ENCODE measurements around the gene CDK18. TPM values are rescaled to one million over a fixed set of nuclear protein-coding genes. Genes with fewer than 3 reads are reported as not detected.

The CDK18 gene
- total RNA-seq, 1 donor from 2014 or later: 3.0 TPM

- TF ChIP-seq, protein P1, sequence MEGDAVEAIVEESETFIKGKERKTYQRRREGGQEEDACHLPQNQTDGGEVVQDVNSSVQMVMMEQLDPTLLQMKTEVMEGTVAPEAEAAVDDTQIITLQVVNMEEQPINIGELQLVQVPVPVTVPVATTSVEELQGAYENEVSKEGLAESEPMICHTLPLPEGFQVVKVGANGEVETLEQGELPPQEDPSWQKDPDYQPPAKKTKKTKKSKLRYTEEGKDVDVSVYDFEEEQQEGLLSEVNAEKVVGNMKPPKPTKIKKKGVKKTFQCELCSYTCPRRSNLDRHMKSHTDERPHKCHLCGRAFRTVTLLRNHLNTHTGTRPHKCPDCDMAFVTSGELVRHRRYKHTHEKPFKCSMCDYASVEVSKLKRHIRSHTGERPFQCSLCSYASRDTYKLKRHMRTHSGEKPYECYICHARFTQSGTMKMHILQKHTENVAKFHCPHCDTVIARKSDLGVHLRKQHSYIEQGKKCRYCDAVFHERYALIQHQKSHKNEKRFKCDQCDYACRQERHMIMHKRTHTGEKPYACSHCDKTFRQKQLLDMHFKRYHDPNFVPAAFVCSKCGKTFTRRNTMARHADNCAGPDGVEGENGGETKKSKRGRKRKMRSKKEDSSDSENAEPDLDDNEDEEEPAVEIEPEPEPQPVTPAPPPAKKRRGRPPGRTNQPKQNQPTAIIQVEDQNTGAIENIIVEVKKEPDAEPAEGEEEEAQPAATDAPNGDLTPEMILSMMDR (IDR thresholded peaks at IDR 0.05): no peak
- H3K36me3 Mint-ChIP-seq (ENCODE audit: unreplicated experiment): no peaks in the 10 kb centered on the region
- H3K4me1 Mint-ChIP-seq (ENCODE audit: unreplicated experiment): no peaks in the 10 kb centered on the region
- DNase-seq (ENCODE audit: extremely low spot score, unreplicated experiment): no peak
- H3K27me3 Mint-ChIP-seq (ENCODE audit: unreplicated experiment): peaks cover 65% of the 10 kb centered on the region
- no peak overlapping the region for H3K4me3 Mint-ChIP-seq (ENCODE audit: unreplicated experiment)
- H3K27ac Mint-ChIP-seq (ENCODE audit: unreplicated experiment): no peak overlapping the region
- H3K9me3 Mint-ChIP-seq (ENCODE audit: unreplicated experiment): no peaks in the 10 kb centered on the region
These were observed 71.5 kb downstream of the CDK18 start for GRCh38 chr1:205576011-205576410.

DNA sequence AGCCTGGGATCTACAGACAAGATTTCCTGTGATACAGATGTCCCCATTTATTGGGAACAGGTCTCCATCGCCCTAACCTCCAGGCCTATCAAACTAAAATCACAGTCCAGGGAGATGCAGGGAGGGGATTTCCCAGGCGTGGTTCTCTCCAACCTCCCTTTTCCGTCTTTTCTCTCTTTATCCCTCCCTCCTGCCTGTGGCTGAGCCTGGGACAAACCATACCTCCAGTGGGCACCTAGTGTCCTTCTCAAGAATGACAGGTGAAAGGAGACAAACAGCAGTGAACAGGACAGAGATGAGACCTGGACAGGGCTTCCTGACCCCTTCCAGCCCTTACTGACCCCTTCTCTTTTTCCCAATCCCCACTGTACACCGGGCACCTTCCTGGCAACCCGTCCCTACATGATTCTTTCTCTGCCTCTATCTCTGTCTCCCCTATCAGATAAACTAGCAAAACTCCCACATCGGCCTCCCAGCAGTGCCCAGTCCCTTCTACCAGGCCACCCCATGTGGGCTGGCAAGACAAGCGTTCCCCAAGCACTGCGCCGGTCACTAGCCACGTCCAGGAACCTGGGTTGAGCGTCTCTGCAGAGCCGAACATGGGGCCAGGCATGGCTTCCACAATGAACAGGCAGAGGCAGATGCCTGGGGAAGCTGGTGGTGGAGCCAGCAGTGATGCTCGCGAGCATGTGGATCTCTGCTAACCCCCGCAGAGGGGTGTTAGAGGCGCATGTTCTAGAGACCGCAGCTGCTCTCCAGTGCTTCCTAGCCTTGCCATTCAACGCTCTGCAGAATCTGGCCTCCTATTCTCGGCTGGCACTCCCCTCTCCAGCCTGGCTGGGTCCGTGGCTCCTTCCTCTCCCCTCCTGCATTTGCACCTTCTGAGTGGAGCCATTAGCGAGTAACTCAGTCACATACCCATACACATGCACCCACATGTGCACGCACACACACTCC is 72.6 kb downstream of the CDK18 start:
- Mint-ChIP-seq H3K4me3 (ENCODE audit: unreplicated experiment) (no peak overlapping the region), H3K9me3 (ENCODE audit: unreplicated experiment) (no peaks in the 10 kb centered on the region), H3K36me3 (ENCODE audit: unreplicated experiment) (no peaks in the 10 kb centered on the region), H3K4me1 (ENCODE audit: unreplicated experiment) (no peaks in the 10 kb centered on the region), H3K27me3 (ENCODE audit: unreplicated experiment) (peaks cover 64% of the 10 kb centered on the region), H3K27ac (ENCODE audit: unreplicated experiment) (no peak overlapping the region)
- DNase-seq (ENCODE audit: extremely low spot score, unreplicated experiment): no peak
- TF ChIP-seq, protein P1 (IDR thresholded peaks at IDR 0.05): no peak

DNA sequence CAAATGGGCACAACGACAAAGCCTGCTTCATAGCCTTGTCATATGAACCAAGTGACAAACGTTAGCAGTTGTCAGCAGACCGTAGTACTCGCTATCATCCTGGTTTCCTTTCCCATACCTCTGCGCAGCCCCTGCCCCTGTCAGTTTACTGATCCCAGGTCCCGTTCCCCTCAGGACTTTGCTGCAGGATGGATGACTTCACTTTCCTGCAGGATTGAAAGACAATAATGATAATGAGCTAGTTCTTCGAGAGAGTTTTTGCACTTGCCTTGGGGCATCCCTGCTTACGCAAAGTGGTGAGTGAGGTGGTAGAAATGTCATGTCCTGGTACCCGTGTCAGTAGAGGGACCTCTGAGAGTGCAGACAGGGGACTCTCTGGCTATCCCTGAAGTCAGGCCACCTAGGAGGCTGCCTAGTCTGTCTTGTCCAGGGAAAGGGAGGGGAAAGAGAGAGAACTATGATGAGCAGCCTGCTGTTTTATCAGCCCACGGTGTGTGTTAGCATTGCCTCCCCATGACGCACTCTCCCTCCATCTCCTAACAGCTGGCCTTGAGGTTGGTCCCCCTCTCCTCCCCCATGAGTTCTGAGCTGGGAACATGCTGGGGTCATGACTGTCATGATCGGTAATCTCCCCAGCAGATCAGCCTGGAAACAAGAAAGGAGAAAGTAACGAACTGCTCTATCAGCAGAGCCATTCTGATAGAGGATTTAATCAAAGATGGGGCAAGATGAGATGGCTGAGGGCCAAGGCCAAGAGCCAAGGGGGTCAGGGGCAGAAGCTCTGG is 73.6 kb downstream of the CDK18 start:
- Mint-ChIP-seq H3K27ac (ENCODE audit: unreplicated experiment) (no peak overlapping the region), H3K4me3 (ENCODE audit: unreplicated experiment) (no peak overlapping the region), H3K27me3 (ENCODE audit: unreplicated experiment) (peaks cover 59% of the 10 kb centered on the region), H3K9me3 (ENCODE audit: unreplicated experiment) (no peaks in the 10 kb centered on the region), H3K36me3 (ENCODE audit: unreplicated experiment) (no peaks in the 10 kb centered on the region), H3K4me1 (ENCODE audit: unreplicated experiment) (peaks cover 4% of the 10 kb centered on the region)
- no peak for DNase-seq (ENCODE audit: extremely low spot score, unreplicated experiment)
- TF ChIP-seq, protein P1 (IDR thresholded peaks at IDR 0.05): no peak

DNA sequence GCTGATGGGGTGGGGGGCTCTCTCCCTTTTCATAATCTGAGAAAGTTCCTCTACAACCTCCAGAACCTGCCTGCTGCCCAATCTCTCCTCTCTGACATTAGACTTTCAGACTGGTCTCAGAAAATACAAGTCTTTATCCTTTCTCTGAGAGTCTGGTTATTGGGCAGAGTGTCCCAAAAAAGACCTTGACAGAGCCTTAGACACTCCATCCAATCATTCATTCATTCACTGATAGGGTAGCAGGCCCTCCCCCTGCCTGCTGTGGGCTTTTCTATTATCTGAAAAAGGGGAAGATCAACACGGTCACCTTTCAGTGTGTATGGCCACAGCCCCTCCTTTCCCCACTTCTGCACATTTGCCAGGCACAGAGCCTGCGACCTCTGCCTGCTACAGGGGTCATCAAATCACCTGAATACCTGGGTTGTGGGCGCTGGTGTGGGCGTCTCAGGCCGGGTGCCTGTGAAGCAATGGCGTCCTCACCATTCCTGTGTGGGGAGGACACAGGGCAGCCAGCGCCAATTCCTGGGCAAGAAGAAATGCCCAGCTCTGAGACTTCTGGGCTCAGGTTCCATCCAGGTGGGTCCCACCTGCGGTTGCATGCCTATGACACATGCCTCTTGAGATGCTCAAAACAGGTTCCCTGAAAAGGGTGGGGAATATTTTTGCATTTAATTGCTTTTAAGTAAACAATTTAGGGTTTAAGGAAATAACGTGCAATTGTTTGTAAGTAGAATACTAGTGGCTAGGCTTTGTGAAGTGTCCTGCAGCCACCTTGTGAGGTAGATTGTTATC is 74.5 kb downstream of the CDK18 start:
- H3K27me3 Mint-ChIP-seq (ENCODE audit: unreplicated experiment): peaks cover 60% of the 10 kb centered on the region
- TF ChIP-seq, protein P1 (IDR thresholded peaks at IDR 0.05): no peak
- H3K36me3 Mint-ChIP-seq (ENCODE audit: unreplicated experiment): no peaks in the 10 kb centered on the region
- peaks cover 4% of the 10 kb centered on the region for H3K4me1 Mint-ChIP-seq (ENCODE audit: unreplicated experiment)
- no peak overlapping the region for H3K4me3 Mint-ChIP-seq (ENCODE audit: unreplicated experiment)
- no peaks in the 10 kb centered on the region for H3K9me3 Mint-ChIP-seq (ENCODE audit: unreplicated experiment)
- DNase-seq (ENCODE audit: extremely low spot score, unreplicated experiment): no peak
- no peak overlapping the region for H3K27ac Mint-ChIP-seq (ENCODE audit: unreplicated experiment)

Measured in osteocyte (in vitro differentiated cells).